Kidney (tissue), 14 donors: ENCODE results near the gene ARVCF. TPM values are rescaled to one million over a fixed set of nuclear protein-coding genes. Genes with fewer than 3 reads are reported as not detected.
"Not testable (repeated sequence)": the region's sequence is repeated elsewhere in the genome, so short reads cannot be mapped to it uniquely, and the experiment has no call there.

Source experiments
- DNase-seq, 5 donors: peaks; one replicate each; pipeline ENCODE4 v3.0.0-alpha.2; 2013 to 2020
- FAIRE-seq: peaks from 2 replicates; lab custom pipeline; 2012; peaks lifted over from hg19 to GRCh38; lab: Jason Lieb, UNC
- H3K27ac ChIP-seq, 2 donors: one replicate each; pipeline ENCODE4 v1.7.0; 2013; ENCODE audit warnings: low read depth in 2 of 2, low read length in 2 of 2, inconsistent platforms in 1 of 2
- H3K27me3 ChIP-seq: one replicate; pipeline ENCODE4 v1.7.1; 2013; ENCODE audit warnings: low read length, inconsistent platforms; ENCODE audit not compliant: control insufficient read depth, insufficient read depth
- H3K36me3 ChIP-seq, 3 donors: one replicate each; pipeline versions ENCODE4 v1.7.0 to v1.7.1; 2013; ENCODE audit warnings: low read length in 3 of 3, control low read depth in 1 of 3, inconsistent platforms in 1 of 3; ENCODE audit not compliant: insufficient read depth in 3 of 3, control insufficient read depth in 2 of 3
- H3K4me1 ChIP-seq, 3 donors: one replicate each; pipeline versions ENCODE4 v1.7.0 to v1.7.1; 2013; ENCODE audit warnings: low read length in 3 of 3, inconsistent platforms in 1 of 3, low read depth in 1 of 3; ENCODE audit not compliant: control insufficient read depth in 2 of 3, insufficient read depth in 2 of 3
- H3K4me3 ChIP-seq, 3 donors: one replicate each; pipeline versions ENCODE4 v1.7.0 to v1.8.1; 2013; ENCODE audit warnings: low read length in 3 of 3, control low read depth in 1 of 3, inconsistent platforms in 1 of 3
- H3K9ac ChIP-seq, 3 donors: one replicate each; pipeline versions ENCODE4 v1.7.0 to v1.7.1; 2013; ENCODE audit warnings: low read length in 3 of 3, control low read depth in 1 of 3, inconsistent platforms in 1 of 3
- H3K9me3 ChIP-seq, 3 donors: one replicate each; pipeline versions ENCODE4 v1.7.0 to v1.7.1; 2013; ENCODE audit warnings: low read length in 3 of 3, control low read depth in 1 of 3, inconsistent platforms in 1 of 3; ENCODE audit not compliant: control insufficient read depth in 2 of 3, insufficient read depth in 1 of 3
- intact Hi-C: fragments of 100-400 bp; cut with DNase I; formaldehyde crosslinking; loops from one replicate; pipeline ENCODE4 v1.11.1; 2022
- polyA plus RNA-seq: library from polyadenylated mRNA; stranded (reverse); fragments of 350-450 nt; fragmentation: Illumina TruSeq; extraction: RNeasy Lipid Tissue Mini Kit (QIAGEN cat#74804); gene quantifications from one replicate; pipeline ENCODE4 v1.2.3, GENCODE V29; 2014; ENCODE audit warnings: low read depth, low replicate concordance; ENCODE audit not compliant: insufficient read depth
- total RNA-seq: library from RNA; stranded (reverse); fragmentation: NEBNext Ultra II Directional; extraction: Animal tissue kit (Norgen Biotek cat#: 25700); gene quantifications from one replicate; pipeline ENCODE4 v1.2.1, GENCODE V29; 2021
- TF ChIP-seq, protein P1 (sequence below): IDR thresholded peaks from 3 replicates; pipeline ENCODE4 v1.5.1; 2012; ENCODE audit warnings: mild to moderate bottlenecking, moderate library complexity, borderline replicate concordance; ENCODE audit not compliant: insufficient read depth; ENCODE audit errors: extremely low read depth
- donor health status: control.
- donor health status: control.
- donor health status: control.
- donor health status: control.
- donor health status: control.
- donor health status: DM: yes; HTN: yes; CAD: no.
- donor health status: Normal renal cell carcinoma (clear cell type).

Gene ARVCF
- total and polyA plus RNA-seq, 2 donors from 2014 or later, result 16.0 to 21.9 TPM

GRCh38 chr22:19940536-19941364 lies 75.9 kb downstream of the ARVCF start:
- TF ChIP-seq, protein P1, sequence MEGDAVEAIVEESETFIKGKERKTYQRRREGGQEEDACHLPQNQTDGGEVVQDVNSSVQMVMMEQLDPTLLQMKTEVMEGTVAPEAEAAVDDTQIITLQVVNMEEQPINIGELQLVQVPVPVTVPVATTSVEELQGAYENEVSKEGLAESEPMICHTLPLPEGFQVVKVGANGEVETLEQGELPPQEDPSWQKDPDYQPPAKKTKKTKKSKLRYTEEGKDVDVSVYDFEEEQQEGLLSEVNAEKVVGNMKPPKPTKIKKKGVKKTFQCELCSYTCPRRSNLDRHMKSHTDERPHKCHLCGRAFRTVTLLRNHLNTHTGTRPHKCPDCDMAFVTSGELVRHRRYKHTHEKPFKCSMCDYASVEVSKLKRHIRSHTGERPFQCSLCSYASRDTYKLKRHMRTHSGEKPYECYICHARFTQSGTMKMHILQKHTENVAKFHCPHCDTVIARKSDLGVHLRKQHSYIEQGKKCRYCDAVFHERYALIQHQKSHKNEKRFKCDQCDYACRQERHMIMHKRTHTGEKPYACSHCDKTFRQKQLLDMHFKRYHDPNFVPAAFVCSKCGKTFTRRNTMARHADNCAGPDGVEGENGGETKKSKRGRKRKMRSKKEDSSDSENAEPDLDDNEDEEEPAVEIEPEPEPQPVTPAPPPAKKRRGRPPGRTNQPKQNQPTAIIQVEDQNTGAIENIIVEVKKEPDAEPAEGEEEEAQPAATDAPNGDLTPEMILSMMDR, result no peak
- Histone ChIP-seq H3K9me3 (no peaks in the 10 kb centered on the region), H3K9ac (peak overlapping the region; percentile 11 to 98 (median 92)), H3K4me1 (peaks cover 0 to 21% (median 11%) of the 10 kb centered on the region in 3 donors), H3K27ac (peak overlapping the region in 1 of 2 donors; percentile 96), H3K36me3 (no peaks in the 10 kb centered on the region), H3K27me3 (no peaks in the 10 kb centered on the region), H3K4me3 (peak overlapping the region; percentile 43 to 89 (median 71))
- intact Hi-C loops, result no loop called here
- FAIRE-seq (no peak), DNase-seq (peak in 1 of 5 donors; percentile 69)

- no peaks in the 10 kb centered on the region for H3K27me3 ChIP-seq
- H3K36me3 ChIP-seq, result no peaks in the 10 kb centered on the region
- H3K9ac ChIP-seq, result no peak overlapping the region
- H3K9me3 ChIP-seq, result no peaks in the 10 kb centered on the region
- H3K4me1 ChIP-seq, result peaks cover 0 to 12% (median 8%) of the 10 kb centered on the region in 3 donors
- no peak for DNase-seq
- FAIRE-seq, result no peak
- no peak overlapping the region for H3K4me3 ChIP-seq
- intact Hi-C loops, result no loop called here
- no peak overlapping the region for H3K27ac ChIP-seq
- TF ChIP-seq, protein P1, result no peak
These were observed 78.8 kb downstream of the ARVCF start for GRCh38 chr22:19937616-19938473.

GRCh38 chr22:19936513-19936912 lies 80.1 kb downstream of the ARVCF start:
- DNase-seq, result no peak
- no peak overlapping the region for H3K27ac ChIP-seq
- peaks cover 0 to 7% (median 5%) of the 10 kb centered on the region in 3 donors for H3K4me1 ChIP-seq
- intact Hi-C loops, result no loop called here
- no peak overlapping the region for H3K4me3 ChIP-seq
- H3K36me3 ChIP-seq, result no peaks in the 10 kb centered on the region
- H3K9ac ChIP-seq, result no peak overlapping the region
- no peaks in the 10 kb centered on the region for H3K9me3 ChIP-seq
- TF ChIP-seq, protein P1, result no peak
- FAIRE-seq, result no peak
- no peaks in the 10 kb centered on the region for H3K27me3 ChIP-seq

DNA sequence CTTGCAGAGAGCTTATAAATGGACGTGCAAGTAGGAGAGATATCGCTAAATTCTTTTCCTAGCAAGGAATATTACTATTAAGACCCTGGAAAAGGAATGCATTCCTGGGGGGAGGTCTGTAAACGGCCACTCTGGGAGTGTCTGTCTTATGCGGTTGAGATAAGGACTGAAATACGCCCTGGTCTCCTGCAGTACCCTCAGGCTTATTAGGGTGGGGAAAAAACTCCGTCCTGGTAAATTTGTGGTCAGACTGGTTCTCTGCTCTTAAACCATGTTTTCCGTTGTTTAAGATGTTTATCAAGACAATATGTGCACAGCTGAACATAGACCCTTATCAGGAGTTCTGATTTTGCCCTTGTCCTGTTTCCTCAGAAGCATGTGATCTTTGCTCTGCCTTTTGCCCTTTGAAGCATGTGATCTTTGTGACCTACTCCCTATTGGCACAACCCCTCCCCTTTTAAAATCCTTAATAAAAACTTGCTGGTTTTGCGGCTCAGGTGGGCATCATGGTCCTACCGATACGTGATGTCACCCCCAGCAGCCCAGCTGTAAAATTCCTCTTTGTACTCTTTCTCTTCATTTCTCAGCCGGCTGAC lies 81.4 kb downstream of the ARVCF start:
- DNase-seq, result not testable (repeated sequence)

More for the DNA sequence above, 81.4 kb downstream of the ARVCF start:
- H3K36me3 ChIP-seq, H3K4me1 ChIP-seq, FAIRE-seq, H3K9me3 ChIP-seq, intact Hi-C loops, H3K27ac ChIP-seq, H3K27me3 ChIP-seq, H3K4me3 ChIP-seq, H3K9ac ChIP-seq: not testable (repeated sequence)
